ENCODE data around the gene MRM3.
"Not testable (repeated sequence)": the region's sequence is repeated elsewhere in the genome, so short reads cannot be mapped to it uniquely, and the experiment has no call there.

MRM3 gene

DNA sequence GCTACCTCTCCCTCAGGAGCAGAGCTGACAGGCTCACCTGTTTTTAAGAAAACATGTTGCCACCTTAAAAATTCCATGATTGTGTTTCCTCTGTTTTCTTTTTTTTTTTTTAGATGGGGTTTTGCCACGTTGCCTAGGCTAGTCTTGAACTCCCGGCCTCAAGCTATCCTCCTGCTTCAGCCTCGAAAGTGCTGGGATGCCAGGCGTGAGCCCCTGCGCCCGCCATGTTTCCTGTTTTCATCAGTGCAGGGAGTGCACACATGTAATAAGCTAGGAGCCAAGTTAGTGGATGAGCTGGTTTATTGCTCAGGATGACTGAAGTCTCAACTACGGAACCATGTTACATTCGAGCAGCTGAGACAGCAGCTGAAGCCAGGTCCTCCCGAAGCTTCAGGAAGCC, 13.6 kb downstream of the MRM3 start:
- no peak for DNase-seq (ENCODE audit: low spot score)

DNA sequence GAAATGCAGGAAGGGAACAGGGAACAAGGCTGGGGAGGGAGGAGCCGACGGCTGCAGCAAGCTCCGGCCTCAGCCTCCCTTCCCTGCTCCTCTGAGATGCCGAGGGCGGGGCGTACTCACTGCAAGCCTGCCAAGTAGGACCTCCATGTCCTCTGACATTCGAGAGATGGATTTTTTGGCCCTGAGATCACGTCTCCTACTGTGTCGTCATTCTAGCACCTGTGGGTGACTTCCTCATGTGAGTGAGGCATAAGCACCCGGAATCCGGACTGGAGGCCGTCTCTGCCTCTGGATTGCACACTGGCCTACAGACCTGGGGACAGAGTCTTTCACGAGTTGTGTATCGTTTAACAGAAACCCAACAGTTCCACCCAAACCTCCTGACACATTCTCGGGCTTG, 14.5 kb downstream of the MRM3 start:
- DNase-seq (ENCODE audit: low spot score), result no peak

GRCh38 chr17:797236-797840, 15.2 kb downstream of the MRM3 start:
- DNase-seq (ENCODE audit: low spot score), result no peak

- no peak for DNase-seq (ENCODE audit: low spot score)
Observed at GRCh38 chr17:798246-798645, 16.1 kb downstream of the MRM3 start.

GRCh38 chr17:799261-799660, 17.1 kb downstream of the MRM3 start:
- no peak for DNase-seq (ENCODE audit: low spot score)

DNA sequence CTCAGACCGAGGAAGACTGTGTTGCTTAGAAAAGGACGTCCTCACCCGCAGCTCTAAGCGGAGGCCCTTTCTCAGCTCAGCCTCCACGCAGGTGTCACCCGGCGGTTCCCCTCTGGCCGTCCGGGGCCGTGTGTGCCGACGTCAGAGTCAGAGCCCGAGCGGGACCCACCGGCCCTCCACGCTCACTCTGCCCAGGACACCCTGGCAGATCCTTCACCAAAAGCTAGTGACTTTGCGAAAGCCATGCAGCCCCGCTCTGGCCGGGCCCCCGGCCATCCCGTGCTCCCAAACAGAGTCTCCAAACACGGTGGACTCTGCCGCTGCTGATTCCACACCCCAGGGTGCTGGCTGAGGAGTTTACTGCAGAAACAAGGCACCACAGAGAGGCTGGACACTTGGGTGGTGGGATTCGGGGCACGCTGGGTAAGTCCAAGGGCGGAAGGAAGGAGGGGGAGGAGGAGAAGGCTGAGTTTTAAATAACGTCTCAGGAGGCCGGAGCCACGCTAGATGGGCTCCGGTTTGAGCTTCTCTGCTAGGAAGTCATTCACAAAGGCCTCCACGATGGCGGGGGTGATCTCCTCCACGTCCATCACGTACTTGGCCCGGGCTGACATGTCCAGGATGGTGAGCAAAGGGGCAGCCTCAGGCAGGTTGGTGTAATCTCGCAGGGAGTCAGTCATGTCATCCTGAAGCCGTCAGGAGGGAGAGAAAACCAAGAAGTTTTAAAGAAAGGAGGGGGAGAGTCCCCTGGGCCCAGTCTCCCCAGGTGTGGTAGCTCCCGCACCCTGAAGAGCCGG, 18.5 kb downstream of the MRM3 start:
- no peak for DNase-seq (ENCODE audit: low spot score)

GRCh38 chr17:801660-802059, 19.5 kb downstream of the MRM3 start:
- no peak for DNase-seq (ENCODE audit: low spot score)

GRCh38 chr17:802481-802880, 20.3 kb downstream of the MRM3 start:
- no peak for DNase-seq (ENCODE audit: low spot score)

DNA sequence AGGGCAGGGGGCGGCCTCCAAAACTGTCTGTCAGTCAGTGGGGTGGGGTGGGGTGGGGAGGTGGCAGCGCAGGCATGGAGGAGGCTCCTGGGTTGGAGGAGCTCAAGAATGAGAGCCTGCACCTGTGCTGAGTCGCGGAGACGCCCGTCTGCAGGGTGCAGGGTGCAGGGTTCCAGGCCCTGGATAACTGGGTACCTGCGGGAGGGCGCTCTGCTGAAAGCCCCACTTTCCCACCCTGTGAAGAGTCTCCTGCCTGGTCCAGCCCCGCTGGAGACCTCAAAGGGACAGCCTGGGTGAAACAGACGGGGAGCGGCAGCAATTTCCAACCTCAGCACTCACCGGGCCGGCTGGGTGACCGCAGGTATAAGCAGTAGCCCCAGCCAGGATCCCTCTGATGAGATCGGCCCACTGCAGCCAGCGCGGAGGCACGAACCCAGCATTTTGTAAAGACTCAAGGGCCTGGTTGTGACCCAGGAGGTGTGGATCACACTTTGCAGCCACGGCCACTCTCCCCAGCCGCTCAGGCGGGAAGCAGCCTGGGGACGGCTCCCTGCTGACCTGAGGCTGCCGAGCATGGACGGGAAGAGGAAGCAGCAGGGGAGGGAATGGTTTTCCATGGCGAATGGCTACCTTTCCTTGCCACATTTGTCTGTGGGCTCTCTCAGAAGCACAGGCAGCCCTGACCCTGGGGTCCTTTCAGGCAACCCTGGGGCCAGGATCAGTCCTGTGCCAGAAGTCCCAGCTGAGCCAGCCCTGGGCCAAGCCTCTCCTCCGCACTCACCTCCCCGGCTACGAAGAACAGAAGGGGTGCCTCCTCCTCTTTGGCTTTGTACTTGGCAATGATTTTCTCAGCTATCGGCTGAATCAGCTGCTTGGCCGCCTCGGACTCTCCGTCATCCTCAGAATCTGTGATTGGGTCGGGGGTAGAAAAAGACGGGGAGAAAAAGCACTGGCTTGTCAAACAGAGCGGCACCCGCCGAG, 21.0 kb downstream of the MRM3 start:
- no peak for DNase-seq (ENCODE audit: low spot score)

DNA sequence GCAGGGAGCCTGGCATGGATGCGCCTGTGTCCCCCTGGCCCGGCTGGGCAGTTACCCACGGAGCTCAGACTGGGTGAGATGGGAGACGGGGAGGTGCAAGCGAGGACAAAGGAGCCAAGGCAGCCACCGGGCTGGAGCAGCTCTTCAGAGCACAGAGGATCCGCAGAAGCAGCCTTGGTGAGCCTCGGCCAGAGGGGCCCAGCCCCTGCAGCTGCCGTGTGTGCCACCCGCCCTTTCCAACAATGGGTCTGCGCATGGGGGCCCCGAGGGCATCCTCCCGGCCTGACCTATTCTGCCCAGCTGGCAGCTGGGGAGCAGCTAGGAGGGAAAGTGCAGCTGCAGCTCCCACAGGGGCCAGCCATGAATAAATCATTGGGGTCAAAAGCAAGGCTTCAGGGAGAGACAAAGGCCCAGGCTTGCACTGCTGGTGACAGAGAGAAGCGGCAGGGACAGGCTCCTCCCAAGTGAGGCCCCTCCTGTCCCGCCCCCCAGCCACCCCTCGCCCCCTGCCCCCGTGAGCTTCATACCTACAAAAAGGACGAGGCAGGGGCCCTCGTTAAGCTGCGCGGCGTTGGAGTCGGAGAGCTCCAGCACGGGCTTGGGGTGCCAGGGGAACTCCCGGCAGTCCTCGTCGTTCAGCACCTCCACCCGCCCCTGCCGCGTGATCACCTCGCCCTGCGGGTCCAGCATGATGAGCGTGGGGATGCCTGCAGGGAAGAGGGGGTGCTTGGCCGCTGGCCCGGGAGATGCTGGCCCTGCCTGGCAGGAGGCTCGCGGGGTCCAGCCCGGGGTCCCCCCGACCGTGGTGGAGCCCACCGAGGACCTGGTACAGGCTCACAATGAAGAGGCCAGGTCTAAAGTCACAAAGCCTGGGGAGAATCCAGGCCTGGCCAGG, 22.6 kb downstream of the MRM3 start:
- no peak for DNase-seq (ENCODE audit: low spot score)

- DNase-seq (ENCODE audit: low spot score), result not testable (repeated sequence)
Observed at GRCh38 chr17:805886-806285, 23.7 kb downstream of the MRM3 start.

- DNase-seq (ENCODE audit: low spot score), result no peak
Observed at GRCh38 chr17:806346-806745, 24.2 kb downstream of the MRM3 start.

DNA sequence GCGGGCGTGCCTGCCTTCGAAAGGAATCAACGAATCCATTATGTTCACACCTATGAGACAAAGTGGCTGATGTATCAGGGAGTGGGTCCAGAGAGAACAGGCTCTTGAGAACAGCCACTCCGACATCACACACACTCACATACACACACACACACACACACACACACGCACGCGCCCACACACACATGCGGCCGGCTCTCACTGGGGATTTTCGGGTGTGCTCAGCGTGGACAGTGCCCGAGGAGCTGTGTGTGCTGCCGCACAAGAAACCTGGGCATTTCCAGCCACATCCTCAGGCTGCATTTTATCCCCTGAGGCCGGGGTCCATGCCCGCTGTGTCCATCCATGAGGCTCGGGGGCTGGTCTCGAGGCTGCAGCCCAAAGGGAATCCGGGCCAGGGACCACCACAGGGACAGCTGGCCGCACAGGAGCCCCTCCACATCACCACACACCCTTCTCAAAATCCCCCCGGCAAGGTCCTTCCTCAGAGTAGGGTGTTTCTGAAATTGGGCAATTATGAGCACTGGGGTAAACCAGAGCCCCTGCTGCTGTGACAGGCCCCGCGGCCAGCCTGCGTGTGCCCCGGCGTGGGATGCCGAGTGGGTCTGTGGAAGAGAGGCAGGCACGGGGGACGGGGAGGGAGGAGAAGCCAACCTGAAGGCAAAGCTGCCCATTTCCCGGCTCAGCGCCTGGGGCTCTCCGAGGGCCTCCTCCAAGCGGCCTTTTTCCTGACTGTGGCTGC, 24.8 kb downstream of the MRM3 start:
- DNase-seq (ENCODE audit: low spot score), result no peak

DNA sequence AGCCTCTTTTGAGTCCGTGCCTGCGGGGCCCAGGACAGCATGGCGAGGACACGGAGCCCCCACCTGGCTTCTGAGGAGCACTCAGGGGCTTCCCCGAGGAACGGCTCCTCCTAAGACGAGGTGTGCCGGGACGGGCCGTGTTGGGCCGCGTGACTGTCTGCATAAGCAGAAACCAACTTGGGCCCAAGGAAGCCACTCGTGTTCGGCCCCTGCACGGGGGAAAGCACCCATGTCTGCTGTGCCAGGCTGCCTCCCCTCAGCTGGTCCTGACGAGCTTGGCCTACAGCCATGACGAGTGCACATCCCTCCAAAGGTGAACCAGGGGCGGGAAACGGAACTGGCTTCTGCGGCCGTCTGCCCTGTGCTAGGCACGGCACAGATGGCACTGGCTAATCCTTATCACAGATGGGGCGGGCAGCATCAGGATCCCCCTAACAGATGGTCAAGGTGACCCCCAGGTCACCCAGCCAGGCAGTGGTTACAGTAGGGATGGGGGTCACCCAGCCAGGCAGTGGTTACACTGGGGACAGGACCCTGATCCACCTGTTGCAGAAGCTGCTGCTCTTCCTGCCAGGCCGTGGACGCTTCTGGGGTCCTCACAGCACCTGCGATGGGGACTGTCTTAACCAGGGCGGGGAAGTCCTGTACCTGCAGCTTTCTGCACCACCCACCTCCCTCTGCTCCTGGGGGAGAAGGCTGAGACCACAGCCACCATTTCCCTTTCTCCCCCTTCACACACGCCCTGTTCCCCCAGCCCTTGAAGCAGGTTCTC, 25.6 kb downstream of the MRM3 start:
- no peak for DNase-seq (ENCODE audit: low spot score)

DNA sequence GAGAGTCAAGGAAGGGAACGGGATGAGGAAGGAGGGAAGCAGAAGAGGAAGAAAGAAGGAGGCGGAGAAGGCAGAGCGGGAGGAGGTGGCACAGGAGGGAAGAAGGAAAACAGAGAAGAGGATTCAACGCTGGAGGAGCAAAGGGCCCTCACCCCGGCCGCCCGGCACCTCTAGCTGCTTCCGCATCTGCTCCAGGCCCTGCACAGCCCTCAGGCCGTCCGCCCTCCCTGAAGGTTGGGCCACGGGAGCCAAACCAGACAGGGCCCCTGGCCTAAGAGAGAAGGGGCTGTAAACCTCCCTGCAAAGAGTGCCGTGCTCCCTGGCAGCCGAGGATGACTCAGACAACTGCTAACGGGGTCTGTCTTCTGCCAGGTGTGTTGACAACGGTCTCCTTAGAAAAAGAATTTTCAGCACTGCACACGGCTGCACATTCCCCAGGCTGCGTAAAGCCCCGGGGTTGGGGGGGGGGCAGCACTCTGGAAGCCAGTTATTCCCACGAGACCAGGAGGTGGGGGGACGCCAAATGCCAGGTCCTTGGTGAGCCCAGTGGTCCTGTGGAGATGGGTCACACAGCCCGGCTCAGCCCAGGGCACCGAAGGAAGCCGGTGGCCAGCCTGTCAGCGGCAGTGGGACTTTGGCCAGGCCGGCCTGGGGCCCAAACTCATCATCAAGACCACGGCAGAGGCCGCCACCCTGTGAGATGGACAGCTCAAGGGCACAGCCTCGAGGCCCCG, 29.1 kb downstream of the MRM3 start:
- DNase-seq (ENCODE audit: low spot score), result no peak

DNA sequence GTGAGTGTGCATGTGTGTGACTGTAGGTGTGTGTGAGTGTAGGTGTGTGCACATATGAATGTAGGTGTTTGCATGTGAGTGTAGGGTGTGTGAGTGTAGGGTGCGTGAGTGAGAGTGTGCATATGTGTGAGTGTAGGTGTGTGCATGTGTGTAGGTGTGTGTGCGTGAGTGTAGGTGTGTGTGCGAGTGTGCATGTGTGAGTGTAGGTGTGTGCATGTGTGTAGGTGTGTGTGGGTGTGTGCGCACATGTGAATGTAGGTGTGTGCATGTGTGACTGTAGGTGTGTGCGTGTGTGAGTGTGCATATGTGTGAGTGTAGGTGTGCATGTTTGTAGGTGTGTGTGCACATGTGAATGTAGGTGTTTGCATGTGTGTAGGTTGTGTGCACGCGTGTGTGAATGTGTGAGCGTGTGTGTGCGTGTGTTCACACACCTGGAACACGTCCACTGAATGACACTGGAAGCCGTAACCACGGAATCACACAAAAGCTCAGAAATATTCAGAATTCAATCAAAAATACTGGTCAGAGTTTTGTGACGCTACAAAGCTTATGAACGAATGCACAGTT, 30.6 kb downstream of the MRM3 start:
- DNase-seq (ENCODE audit: low spot score), result no peak

GRCh38 chr17:814371-814770, 32.2 kb downstream of the MRM3 start:
- no peak for DNase-seq (ENCODE audit: low spot score)

DNA sequence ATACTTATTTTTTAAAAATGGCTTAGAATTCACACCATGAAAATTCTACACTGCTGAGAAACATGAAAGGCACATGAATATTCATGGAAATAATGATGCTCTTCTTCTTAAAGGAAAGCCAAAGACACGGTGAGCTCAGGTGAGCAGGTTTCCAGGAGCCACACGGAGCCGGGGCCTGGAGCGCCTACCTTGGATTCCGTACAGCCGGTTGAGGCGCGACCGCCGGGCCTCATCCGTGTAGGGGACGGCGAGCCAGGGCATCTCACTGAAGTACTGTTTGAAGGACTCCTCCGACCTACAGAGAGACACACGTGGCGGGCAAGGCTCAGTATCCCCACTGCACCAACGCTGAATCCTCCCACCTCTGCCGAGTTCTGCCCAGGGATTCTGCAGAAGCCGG, 37.1 kb downstream of the MRM3 start:
- no peak for DNase-seq (ENCODE audit: low spot score)

DNA sequence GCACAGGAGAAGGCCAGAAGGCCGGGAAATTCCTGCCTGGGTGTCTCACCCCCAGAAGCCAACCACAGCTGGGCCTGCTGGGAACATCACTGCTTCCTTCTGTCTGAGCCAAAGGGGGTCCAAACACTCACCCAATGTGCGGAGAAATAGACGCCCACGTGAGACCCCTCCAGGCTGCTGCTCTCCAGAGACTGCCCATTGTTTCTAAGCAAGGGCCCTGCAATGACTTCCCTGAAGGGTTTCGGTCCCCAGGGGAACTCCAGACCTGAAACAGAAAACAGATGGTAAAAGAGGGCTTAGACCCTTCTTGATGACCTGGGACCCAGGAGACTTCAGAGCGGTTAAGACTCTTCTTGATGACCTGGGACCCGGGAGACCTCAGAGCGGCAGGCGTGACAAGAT, 41.3 kb downstream of the MRM3 start:
- no peak for DNase-seq (ENCODE audit: low spot score)

Measured in COLO829 (cell line).